Caco-2 (cell line): ENCODE results near the gene TCEANC. TPM values are rescaled to one million over a fixed set of nuclear protein-coding genes. Genes with fewer than 3 reads are reported as not detected.

Experiments used
- BruUV-seq: library from RNA; stranded (reverse); fragments of 400-500 nt; replicated peaks from 2 replicates; lab custom pipeline; 2021; lab: Mats Ljungman, UMichigan
- CTCF ChIA-PET: fragments of 300-600 bp; sonication (Branson Sonifier 250); formaldehyde crosslinking; loops from one replicate; lab custom pipeline; 2022; ENCODE audit warnings: antibody characterized with exemption; lab: Charles Lee
- POLR2A ChIA-PET: fragments of 300-600 bp; sonication (Branson Sonifier 250); formaldehyde crosslinking; loops from one replicate; lab custom pipeline; 2022; ENCODE audit warnings: antibody characterized with exemption; lab: Charles Lee
- DNase-seq, 2 experiments: peaks; one replicate each; pipeline versions ENCODE4 v3.0.0 to v3.0.0-alpha.2; 2020 to 2022
- H3K27me3 ChIP-seq: replicated peaks from 2 replicates; pipeline ENCODE4 v1.6.0; 2011; ENCODE audit warnings: low read length; ENCODE audit not compliant: control insufficient read depth, insufficient read depth
- H3K36me3 ChIP-seq: 2 replicates; pipeline ENCODE4 v1.5.1; 2011; ENCODE audit warnings: low read length; ENCODE audit not compliant: control insufficient read depth, insufficient read depth
- H3K4me1 ChIP-seq: fragments of 250-450 bp; sonication (Bioruptor Pico); 2 replicates; pipeline ENCODE4 v1.5.1; 2020; ENCODE audit warnings: mild to moderate bottlenecking
- H3K4me3 ChIP-seq: 2 replicates; pipeline ENCODE4 v1.5.1; 2011; ENCODE audit warnings: low read depth, mild to moderate bottlenecking, control low read depth, low read length
- H3K9me3 ChIP-seq: fragments of 250-450 bp; sonication (Bioruptor Pico); 2 replicates; pipeline ENCODE4 v1.5.1; 2020; ENCODE audit warnings: mild to moderate bottlenecking, moderate library complexity
- H3K27ac Mint-ChIP-seq: one replicate; pipeline ENCODE4 v1.8.0; 2022; ENCODE audit warnings: mixed read lengths; ENCODE audit not compliant: unreplicated experiment
- H3K27me3 Mint-ChIP-seq: one replicate; pipeline ENCODE4 v1.8.0; 2022; ENCODE audit warnings: mixed read lengths; ENCODE audit not compliant: insufficient read depth, unreplicated experiment
- H3K36me3 Mint-ChIP-seq: one replicate; pipeline ENCODE4 v1.8.0; 2022; ENCODE audit warnings: mild to moderate bottlenecking, mixed read lengths; ENCODE audit not compliant: insufficient read depth, unreplicated experiment
- H3K4me1 Mint-ChIP-seq: one replicate; pipeline ENCODE4 v1.8.0; 2022; ENCODE audit warnings: low read depth, mixed read lengths; ENCODE audit not compliant: unreplicated experiment
- H3K4me3 Mint-ChIP-seq: one replicate; pipeline ENCODE4 v1.8.0; 2022; ENCODE audit warnings: mild to moderate bottlenecking, moderate library complexity, mixed read lengths; ENCODE audit not compliant: unreplicated experiment
- H3K9me3 Mint-ChIP-seq: one replicate; pipeline ENCODE4 v1.8.0; 2022; ENCODE audit warnings: mixed read lengths; ENCODE audit not compliant: unreplicated experiment
- CTCF ChIP-seq, 2 experiments: fragments of 200-600 bp in 1 of 2; IDR thresholded peaks; 1 replicate in 1 of 2; 2 replicates in 1 of 2; pipeline versions ENCODE4 v1.5.1 to v1.8.0; 2011 to 2022; ENCODE audit warnings: antibody characterized with exemption in 1 of 2, control low read depth in 1 of 2, inconsistent platforms in 1 of 2, low read depth in 1 of 2, low read length in 1 of 2, mild to moderate bottlenecking in 1 of 2, moderate library complexity in 1 of 2; ENCODE audit not compliant: insufficient read depth in 1 of 2, severe bottlenecking in 1 of 2, unreplicated experiment in 1 of 2
- intact Hi-C: fragments of 100-400 bp; cut with micrococcal nuclease; formaldehyde crosslinking; loops from one replicate; pipeline ENCODE4 v1.10.0; 2022; ENCODE audit not compliant: unreplicated experiment
- total RNA-seq: library from RNA; stranded (reverse); gene quantifications from 2 replicates; pipeline ENCODE4 v1.2.3, GENCODE V29; 2022

TCEANC gene
- total RNA-seq, 1 experiment from 2014 or later = 1.6 TPM

- ChIA-PET POLR2A (interaction anchor here (0.6 kb wide), 1 partner anchor 19 kb away, joined by 3 read pairs; no protein-coding TSS in a partner anchor), CTCF (no interaction called here)
- no TSS peak for BruUV-seq
- intact Hi-C loops = loop anchor here (5.0 kb wide), 2 partner anchors 128 to 678 kb away; no protein-coding TSS in a partner anchor
- Mint-ChIP-seq H3K9me3 (no peaks in the 10 kb centered on the region), H3K4me1 (peaks cover 6% of the 10 kb centered on the region), H3K4me3 (no peak overlapping the region), H3K27ac (no peak overlapping the region), H3K27me3 (no peaks in the 10 kb centered on the region), H3K36me3 (no peaks in the 10 kb centered on the region)
- Histone ChIP-seq H3K36me3 (no peaks in the 10 kb centered on the region), H3K4me1 (no peaks in the 10 kb centered on the region), H3K9me3 (no peaks in the 10 kb centered on the region), H3K27me3 (no peaks in the 10 kb centered on the region), H3K4me3 (no peak overlapping the region)
- no peak for TF ChIP-seq CTCF (IDR thresholded peaks at IDR 0.05; ENCODE audit: insufficient read depth in 1 of 2, low read depth in 1 of 2, low read length in 1 of 2, severe bottlenecking in 1 of 2, unreplicated experiment in 1 of 2)
- no peak for DNase-seq
Observed at GRCh38 chrX:13649838-13650237, 3.1 kb upstream of the TCEANC start.

GRCh38 chrX:13650318-13650717 lies 2.6 kb upstream of the TCEANC start:
- CTCF ChIA-PET = no interaction called here
- Histone ChIP-seq H3K4me1 (no peaks in the 10 kb centered on the region), H3K9me3 (no peaks in the 10 kb centered on the region), H3K27me3 (no peaks in the 10 kb centered on the region), H3K36me3 (no peaks in the 10 kb centered on the region), H3K4me3 (no peak overlapping the region)
- Mint-ChIP-seq H3K27me3 (no peaks in the 10 kb centered on the region), H3K9me3 (no peaks in the 10 kb centered on the region), H3K36me3 (no peaks in the 10 kb centered on the region), H3K4me3 (no peak overlapping the region), H3K27ac (no peak overlapping the region), H3K4me1 (peaks cover 6% of the 10 kb centered on the region)
- POLR2A ChIA-PET = no interaction called here
- TF ChIP-seq CTCF (IDR thresholded peaks at IDR 0.05; ENCODE audit: insufficient read depth in 1 of 2, low read depth in 1 of 2, low read length in 1 of 2, severe bottlenecking in 1 of 2, unreplicated experiment in 1 of 2) = no peak
- intact Hi-C loops = no loop called here
- no TSS peak for BruUV-seq
- DNase-seq = no peak

GRCh38 chrX:13651150-13651549 lies 1.8 kb upstream of the TCEANC start:
- Mint-ChIP-seq H3K27ac (no peak overlapping the region), H3K4me1 (peaks cover 3% of the 10 kb centered on the region)
- CTCF ChIA-PET = no interaction called here

More at GRCh38 chrX:13651150-13651549, 1.8 kb upstream of the TCEANC start:
- no peak overlapping the region for H3K4me3 Mint-ChIP-seq
- H3K36me3 Mint-ChIP-seq = no peaks in the 10 kb centered on the region
- H3K27me3 ChIP-seq = no peaks in the 10 kb centered on the region
- POLR2A ChIA-PET = no interaction called here
- H3K36me3 ChIP-seq = no peaks in the 10 kb centered on the region
- H3K9me3 Mint-ChIP-seq = no peaks in the 10 kb centered on the region
- no peaks in the 10 kb centered on the region for H3K27me3 Mint-ChIP-seq
- no peaks in the 10 kb centered on the region for H3K4me1 ChIP-seq
- DNase-seq = no peak
- H3K4me3 ChIP-seq = no peak overlapping the region
- intact Hi-C loops = no loop called here
- H3K9me3 ChIP-seq = no peaks in the 10 kb centered on the region
- no peak for TF ChIP-seq CTCF (IDR thresholded peaks at IDR 0.05; ENCODE audit: insufficient read depth in 1 of 2, low read depth in 1 of 2, low read length in 1 of 2, severe bottlenecking in 1 of 2, unreplicated experiment in 1 of 2)
- no TSS peak for BruUV-seq
